ENCODE measurements around the gene COA8. TPM values are rescaled to one million over a fixed set of nuclear protein-coding genes. Genes with fewer than 3 reads are reported as not detected.

Gene COA8
- total RNA-seq, 2 donors from 2014 or later: 8.0 to 17.6 TPM

- Histone ChIP-seq H3K27ac (peak overlapping the region; percentile 63 to 71), H3K4me3 (no peak overlapping the region), H3K9me3 (no peaks in the 10 kb centered on the region), H3K4me1 (ENCODE audit: control insufficient read depth in 1 of 2, low read depth in 2 of 2) (peaks cover 48 to 66% of the 10 kb centered on the region in 2 donors), H3K36me3 (no peaks in the 10 kb centered on the region), H3K27me3 (replicated peaks; ENCODE audit: insufficient read depth) (no peaks in the 10 kb centered on the region)
- TF ChIP-seq CTCF (IDR thresholded peaks at IDR 0.05): no peak
- DNase-seq (ENCODE audit: low spot score) (no peak), ATAC-seq (ENCODE audit: insufficient number of reproducible peaks, low FRiP score, low read depth) (no peak)
Observed at GRCh38 chr14:103539056-103539825, 23.5 kb upstream of the COA8 start.

GRCh38 chr14:103540821-103541708, 21.7 kb upstream of the COA8 start:
- no peak for ATAC-seq (ENCODE audit: insufficient number of reproducible peaks, low FRiP score, low read depth)
- DNase-seq (ENCODE audit: low spot score): no peak
- no peaks in the 10 kb centered on the region for H3K9me3 ChIP-seq

GRCh38 chr14:103541709-103542604, 20.8 kb upstream of the COA8 start:
- H3K27me3 ChIP-seq (replicated peaks; ENCODE audit: insufficient read depth): no peaks in the 10 kb centered on the region
- H3K27ac ChIP-seq: peak overlapping the region; percentile 71 to 94
- no peak for ATAC-seq (ENCODE audit: insufficient number of reproducible peaks, low FRiP score, low read depth)
- no peaks in the 10 kb centered on the region for H3K36me3 ChIP-seq
- peak overlapping the region; percentile 43 for H3K4me3 ChIP-seq
- no peaks in the 10 kb centered on the region for H3K9me3 ChIP-seq
- no peak for DNase-seq (ENCODE audit: low spot score)
- no peak for TF ChIP-seq CTCF (IDR thresholded peaks at IDR 0.05)
- H3K4me1 ChIP-seq (ENCODE audit: control insufficient read depth in 1 of 2, low read depth in 2 of 2): peaks cover 51 to 74% of the 10 kb centered on the region in 2 donors

More at GRCh38 chr14:103540821-103541708, 21.7 kb upstream of the COA8 start:
- Histone ChIP-seq H3K4me3 (peak overlapping the region; percentile 13), H3K4me1 (ENCODE audit: control insufficient read depth in 1 of 2, low read depth in 2 of 2) (peaks cover 51 to 66% of the 10 kb centered on the region in 2 donors), H3K27ac (peak overlapping the region; percentile 71 to 94), H3K27me3 (replicated peaks; ENCODE audit: insufficient read depth) (no peaks in the 10 kb centered on the region), H3K36me3 (no peaks in the 10 kb centered on the region)
- TF ChIP-seq CTCF (IDR thresholded peaks at IDR 0.05): no peak

GRCh38 chr14:103542605-103543088, 20.1 kb upstream of the COA8 start:
- Histone ChIP-seq H3K9me3 (no peaks in the 10 kb centered on the region), H3K36me3 (no peaks in the 10 kb centered on the region), H3K4me3 (peak overlapping the region; percentile 43), H3K4me1 (ENCODE audit: control insufficient read depth in 1 of 2, low read depth in 2 of 2) (peaks cover 51 to 74% of the 10 kb centered on the region in 2 donors), H3K27ac (peak overlapping the region; percentile 71 to 94), H3K27me3 (replicated peaks; ENCODE audit: insufficient read depth) (no peaks in the 10 kb centered on the region)
- no peak for ATAC-seq (ENCODE audit: insufficient number of reproducible peaks, low FRiP score, low read depth)
- no peak for DNase-seq (ENCODE audit: low spot score)
- TF ChIP-seq CTCF (IDR thresholded peaks at IDR 0.05): no peak

Measured in thoracic aorta (tissue), 2 donors.